ENCODE data around the gene TRPV3. TPM values are rescaled to one million over a fixed set of nuclear protein-coding genes. Genes with fewer than 3 reads are reported as not detected.

TRPV3 gene
- total RNA-seq, 1 donor from 2014 or later = 1.6 TPM

GRCh38 chr17:3545151-3545550 is 12.5 kb downstream of the TRPV3 start:
- H3K4me3 Mint-ChIP-seq (ENCODE audit: low read depth) = no peak overlapping the region
- peaks cover 7% of the 10 kb centered on the region for H3K9me3 Mint-ChIP-seq (ENCODE audit: low read depth)
- no peak for TF ChIP-seq CTCF (IDR thresholded peaks at IDR 0.05; ENCODE audit: unreplicated experiment)
- no peaks in the 10 kb centered on the region for H3K36me3 Mint-ChIP-seq (ENCODE audit: insufficient read depth)
- DNase-seq (ENCODE audit: low spot score, unreplicated experiment) = no peak
- peaks cover 2% of the 10 kb centered on the region for H3K4me1 Mint-ChIP-seq (ENCODE audit: low read depth)
- peaks cover 17% of the 10 kb centered on the region for H3K27me3 Mint-ChIP-seq
- H3K27ac Mint-ChIP-seq = no peak overlapping the region

GRCh38 chr17:3544365-3544764 is 13.2 kb downstream of the TRPV3 start:
- Mint-ChIP-seq H3K27me3 (peaks cover 17% of the 10 kb centered on the region), H3K36me3 (ENCODE audit: insufficient read depth) (no peaks in the 10 kb centered on the region), H3K27ac (no peak overlapping the region), H3K4me1 (ENCODE audit: low read depth) (peaks cover 2% of the 10 kb centered on the region), H3K4me3 (ENCODE audit: low read depth) (no peak overlapping the region), H3K9me3 (ENCODE audit: low read depth) (peaks cover 2% of the 10 kb centered on the region)
- TF ChIP-seq CTCF (IDR thresholded peaks at IDR 0.05; ENCODE audit: unreplicated experiment) = no peak
- DNase-seq (ENCODE audit: low spot score, unreplicated experiment) = no peak

- peaks cover 17% of the 10 kb centered on the region for H3K27me3 Mint-ChIP-seq
- H3K36me3 Mint-ChIP-seq (ENCODE audit: insufficient read depth) = no peaks in the 10 kb centered on the region
- DNase-seq (ENCODE audit: low spot score, unreplicated experiment) = no peak
- peaks cover 2% of the 10 kb centered on the region for H3K4me1 Mint-ChIP-seq (ENCODE audit: low read depth)
- no peaks in the 10 kb centered on the region for H3K9me3 Mint-ChIP-seq (ENCODE audit: low read depth)
- TF ChIP-seq CTCF (IDR thresholded peaks at IDR 0.05; ENCODE audit: unreplicated experiment) = no peak
- no peak overlapping the region for H3K27ac Mint-ChIP-seq
- H3K4me3 Mint-ChIP-seq (ENCODE audit: low read depth) = no peak overlapping the region
Measured at GRCh38 chr17:3543453-3543852, 14.2 kb downstream of the TRPV3 start.

GRCh38 chr17:3542410-3543088 is 15.1 kb downstream of the TRPV3 start:
- no peak for DNase-seq (ENCODE audit: low spot score, unreplicated experiment)
- no peak overlapping the region for H3K27ac Mint-ChIP-seq

GRCh38 chr17:3539881-3540540 is 17.6 kb downstream of the TRPV3 start:
- no peaks in the 10 kb centered on the region for H3K9me3 Mint-ChIP-seq (ENCODE audit: low read depth)
- DNase-seq (ENCODE audit: low spot score, unreplicated experiment) = no peak
- no peak for TF ChIP-seq CTCF (IDR thresholded peaks at IDR 0.05; ENCODE audit: unreplicated experiment)

More at GRCh38 chr17:3542410-3543088, 15.1 kb downstream of the TRPV3 start:
- Mint-ChIP-seq H3K27me3 (peaks cover 17% of the 10 kb centered on the region), H3K4me3 (ENCODE audit: low read depth) (no peak overlapping the region), H3K36me3 (ENCODE audit: insufficient read depth) (no peaks in the 10 kb centered on the region), H3K4me1 (ENCODE audit: low read depth) (peaks cover 2% of the 10 kb centered on the region), H3K9me3 (ENCODE audit: low read depth) (no peaks in the 10 kb centered on the region)
- TF ChIP-seq CTCF (IDR thresholded peaks at IDR 0.05; ENCODE audit: unreplicated experiment) = no peak

More at GRCh38 chr17:3539881-3540540, 17.6 kb downstream of the TRPV3 start:
- Mint-ChIP-seq H3K4me3 (ENCODE audit: low read depth) (no peak overlapping the region), H3K27ac (no peak overlapping the region), H3K36me3 (ENCODE audit: insufficient read depth) (no peaks in the 10 kb centered on the region), H3K27me3 (peaks cover 18% of the 10 kb centered on the region), H3K4me1 (ENCODE audit: low read depth) (peaks cover 8% of the 10 kb centered on the region)

All from progenitor cell of endocrine pancreas (in vitro differentiated cells).